Ishikawa (cell line): ENCODE measurements around the gene ABCC1.

Experiments
- CEBPB ChIP-seq: IDR thresholded peaks from 2 replicates; pipeline ENCODE4 v1.6.1; 2012
- CREB1 ChIP-seq: IDR thresholded peaks from 2 replicates; pipeline ENCODE4 v1.6.1; 2012; ENCODE audit warnings: low read depth
- EGR1 ChIP-seq: IDR thresholded peaks from 2 replicates; pipeline ENCODE4 v1.6.1; 2012
- EP300 ChIP-seq: IDR thresholded peaks from 2 replicates; pipeline ENCODE4 v1.6.1; 2012; ENCODE audit warnings: borderline replicate concordance
- FOXM1 ChIP-seq: IDR thresholded peaks from 2 replicates; pipeline ENCODE4 v1.6.1; 2012; ENCODE audit warnings: low read depth, borderline replicate concordance
- MAX ChIP-seq: IDR thresholded peaks from 2 replicates; pipeline ENCODE4 v1.6.1; 2012
- NFIC ChIP-seq: IDR thresholded peaks from 2 replicates; pipeline ENCODE4 v1.6.1; 2012
- RAD21 ChIP-seq: IDR thresholded peaks from 2 replicates; pipeline ENCODE4 v1.6.1; 2012; ENCODE audit warnings: low read depth
- TAF1 ChIP-seq: IDR thresholded peaks from 2 replicates; pipeline ENCODE4 v1.6.1; 2012; ENCODE audit warnings: low read depth, mild to moderate bottlenecking
- TCF12 ChIP-seq: IDR thresholded peaks from 2 replicates; pipeline ENCODE4 v1.6.1; 2012; ENCODE audit warnings: low read depth
- TEAD4 ChIP-seq: IDR thresholded peaks from 2 replicates; pipeline ENCODE4 v1.6.1; 2012
- YY1 ChIP-seq: IDR thresholded peaks from 2 replicates; pipeline ENCODE4 v1.6.1; 2012; ENCODE audit warnings: low read depth
- ZBTB7A ChIP-seq: IDR thresholded peaks from 2 replicates; pipeline ENCODE4 v1.6.1; 2012; ENCODE audit warnings: low read depth
- TF ChIP-seq, protein P1 (sequence below): IDR thresholded peaks from 2 replicates; pipeline ENCODE4 v1.6.1; 2012
- TF ChIP-seq, protein P2 (sequence below): IDR thresholded peaks from 2 replicates; pipeline ENCODE4 v1.6.1; 2012; ENCODE audit warnings: low read depth, mild to moderate bottlenecking

Gene ABCC1

DNA sequence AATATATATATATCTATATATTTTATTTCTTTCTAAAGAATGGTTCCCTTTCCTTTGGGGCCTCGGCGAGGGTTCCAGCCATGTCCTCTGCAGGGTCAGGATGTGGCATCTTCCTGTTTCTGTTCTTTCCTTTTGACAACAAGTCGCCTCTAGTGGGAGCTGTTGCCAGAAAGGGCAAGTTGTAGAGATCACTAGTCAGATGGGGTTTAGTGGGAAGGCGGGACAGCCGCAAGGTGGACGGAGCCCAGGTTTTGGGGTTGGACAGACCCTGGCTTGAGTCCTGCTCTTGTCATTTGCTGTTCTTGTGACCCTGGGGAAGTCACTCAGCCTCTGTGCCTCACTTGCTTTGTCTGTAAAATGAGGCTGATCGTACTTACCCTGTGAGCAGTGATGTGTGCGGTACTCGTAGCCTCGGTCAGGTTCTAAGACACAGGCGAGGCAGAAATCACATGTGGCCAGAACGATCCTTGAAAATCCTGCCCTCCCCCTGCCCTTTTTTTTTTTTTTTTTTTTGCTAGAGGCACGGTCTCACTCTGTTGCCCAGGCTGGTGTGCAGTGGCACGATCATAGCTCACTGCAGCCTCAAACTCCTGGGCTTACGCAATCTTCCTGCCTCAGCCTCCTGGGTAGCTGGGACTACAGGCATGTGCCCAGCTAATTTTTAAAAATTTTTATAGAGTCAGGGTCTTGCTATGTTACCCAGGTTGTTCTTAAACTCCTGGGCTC lies 193.8 kb downstream of the ABCC1 start:
- TF ChIP-seq CREB1: no peak
- TF ChIP-seq TCF12: no peak
- TF ChIP-seq TAF1: no peak
- peak; percentile 42; the same call in 1 of the 2 replicates for TF ChIP-seq RAD21
- 0 out of 2 replicates have a peak, but pooled peaks have one; percentile 16 for TF ChIP-seq MAX
- no peak for TF ChIP-seq EGR1
- no peak for TF ChIP-seq NFIC
- TF ChIP-seq CEBPB: peak; percentile 96
- TF ChIP-seq YY1: no peak
- TF ChIP-seq TEAD4: no peak
- TF ChIP-seq, protein P1, sequence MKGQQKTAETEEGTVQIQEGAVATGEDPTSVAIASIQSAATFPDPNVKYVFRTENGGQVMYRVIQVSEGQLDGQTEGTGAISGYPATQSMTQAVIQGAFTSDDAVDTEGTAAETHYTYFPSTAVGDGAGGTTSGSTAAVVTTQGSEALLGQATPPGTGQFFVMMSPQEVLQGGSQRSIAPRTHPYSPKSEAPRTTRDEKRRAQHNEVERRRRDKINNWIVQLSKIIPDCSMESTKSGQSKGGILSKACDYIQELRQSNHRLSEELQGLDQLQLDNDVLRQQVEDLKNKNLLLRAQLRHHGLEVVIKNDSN: no peak
- TF ChIP-seq ZBTB7A: no peak

GRCh38 chr16:16143931-16144330 lies 194.5 kb downstream of the ABCC1 start:
- TF ChIP-seq CREB1 (no peak), TEAD4 (no peak)
- TF ChIP-seq, protein P1: peak; percentile 95

GRCh38 chr16:16144416-16144815 lies 195.0 kb downstream of the ABCC1 start:
- TF ChIP-seq TEAD4 (no peak), EP300 (no peak), EGR1 (no peak), ZBTB7A (no peak), TCF12 (no peak), YY1 (no peak)
- TF ChIP-seq, protein P2, sequence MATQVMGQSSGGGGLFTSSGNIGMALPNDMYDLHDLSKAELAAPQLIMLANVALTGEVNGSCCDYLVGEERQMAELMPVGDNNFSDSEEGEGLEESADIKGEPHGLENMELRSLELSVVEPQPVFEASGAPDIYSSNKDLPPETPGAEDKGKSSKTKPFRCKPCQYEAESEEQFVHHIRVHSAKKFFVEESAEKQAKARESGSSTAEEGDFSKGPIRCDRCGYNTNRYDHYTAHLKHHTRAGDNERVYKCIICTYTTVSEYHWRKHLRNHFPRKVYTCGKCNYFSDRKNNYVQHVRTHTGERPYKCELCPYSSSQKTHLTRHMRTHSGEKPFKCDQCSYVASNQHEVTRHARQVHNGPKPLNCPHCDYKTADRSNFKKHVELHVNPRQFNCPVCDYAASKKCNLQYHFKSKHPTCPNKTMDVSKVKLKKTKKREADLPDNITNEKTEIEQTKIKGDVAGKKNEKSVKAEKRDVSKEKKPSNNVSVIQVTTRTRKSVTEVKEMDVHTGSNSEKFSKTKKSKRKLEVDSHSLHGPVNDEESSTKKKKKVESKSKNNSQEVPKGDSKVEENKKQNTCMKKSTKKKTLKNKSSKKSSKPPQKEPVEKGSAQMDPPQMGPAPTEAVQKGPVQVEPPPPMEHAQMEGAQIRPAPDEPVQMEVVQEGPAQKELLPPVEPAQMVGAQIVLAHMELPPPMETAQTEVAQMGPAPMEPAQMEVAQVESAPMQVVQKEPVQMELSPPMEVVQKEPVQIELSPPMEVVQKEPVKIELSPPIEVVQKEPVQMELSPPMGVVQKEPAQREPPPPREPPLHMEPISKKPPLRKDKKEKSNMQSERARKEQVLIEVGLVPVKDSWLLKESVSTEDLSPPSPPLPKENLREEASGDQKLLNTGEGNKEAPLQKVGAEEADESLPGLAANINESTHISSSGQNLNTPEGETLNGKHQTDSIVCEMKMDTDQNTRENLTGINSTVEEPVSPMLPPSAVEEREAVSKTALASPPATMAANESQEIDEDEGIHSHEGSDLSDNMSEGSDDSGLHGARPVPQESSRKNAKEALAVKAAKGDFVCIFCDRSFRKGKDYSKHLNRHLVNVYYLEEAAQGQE: no peak
- TF ChIP-seq, protein P1: no peak

DNA sequence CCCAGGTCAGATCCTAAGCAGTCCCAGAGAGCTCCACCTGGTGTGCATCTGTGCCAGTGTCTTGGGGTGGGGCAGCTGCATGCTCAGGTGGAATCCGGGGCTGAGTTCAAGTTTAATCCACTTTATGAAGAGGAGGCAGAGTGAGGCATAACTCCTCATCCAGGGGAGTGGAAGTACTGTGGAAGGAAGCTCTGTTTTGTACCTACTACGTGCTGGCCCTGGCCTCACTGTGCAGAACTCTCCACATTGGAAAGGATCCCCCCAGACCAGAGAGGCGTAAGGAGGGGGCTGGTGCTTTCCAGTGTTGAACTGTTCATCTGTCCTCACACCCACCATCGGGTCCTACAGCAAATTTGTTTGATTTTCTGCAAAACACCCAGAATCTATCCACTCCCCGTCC lies 195.9 kb downstream of the ABCC1 start:
- TF ChIP-seq CEBPB (no peak), ZBTB7A (no peak), YY1 (no peak), CREB1 (no peak), NFIC (no peak), TAF1 (no peak), RAD21 (no peak), TEAD4 (no peak), EP300 (no peak), TCF12 (no peak), MAX (no peak), EGR1 (no peak), FOXM1 (no peak)
- TF ChIP-seq, protein P2: no peak
- TF ChIP-seq, protein P1: no peak
